Osteocyte (in vitro differentiated cells): ENCODE results near the gene CPA2. TPM values are rescaled to one million over a fixed set of nuclear protein-coding genes. Genes with fewer than 3 reads are reported as not detected.

Source experiments
- DNase-seq: peaks from one replicate; pipeline ENCODE4 v3.0.0; 2021; ENCODE audit warnings: mixed read lengths; ENCODE audit not compliant: unreplicated experiment; ENCODE audit errors: extremely low spot score
- H3K27ac Mint-ChIP-seq: one replicate; pipeline ENCODE4 v1.8.0; 2021; ENCODE audit warnings: mild to moderate bottlenecking, mixed read lengths; ENCODE audit not compliant: unreplicated experiment
- H3K27me3 Mint-ChIP-seq: one replicate; pipeline ENCODE4 v1.8.0; 2021; ENCODE audit warnings: mixed read lengths; ENCODE audit not compliant: unreplicated experiment
- H3K36me3 Mint-ChIP-seq: one replicate; pipeline ENCODE4 v1.8.0; 2021; ENCODE audit warnings: mixed read lengths; ENCODE audit not compliant: unreplicated experiment
- H3K4me1 Mint-ChIP-seq: one replicate; pipeline ENCODE4 v1.8.0; 2021; ENCODE audit warnings: mixed read lengths; ENCODE audit not compliant: unreplicated experiment
- H3K4me3 Mint-ChIP-seq: one replicate; pipeline ENCODE4 v1.8.0; 2021; ENCODE audit warnings: mild to moderate bottlenecking, moderate library complexity, mixed read lengths; ENCODE audit not compliant: unreplicated experiment
- H3K9me3 Mint-ChIP-seq: one replicate; pipeline ENCODE4 v1.8.0; 2021; ENCODE audit warnings: mixed read lengths; ENCODE audit not compliant: unreplicated experiment
- CTCF ChIP-seq: fragments of 200-600 bp; sonication (generic); IDR thresholded peaks from 2 replicates; pipeline ENCODE4 v1.5.0; 2021; ENCODE audit warnings: antibody characterized with exemption, mild to moderate bottlenecking, moderate library complexity
- total RNA-seq: library from RNA; stranded (reverse); gene quantifications from 2 replicates; pipeline ENCODE4 v1.2.1, GENCODE V29; 2021

The CPA2 gene
- total RNA-seq, 1 donor from 2014 or later = not detected

GRCh38 chr7:130277763-130278643 lies 11.3 kb downstream of the CPA2 start:
- Mint-ChIP-seq H3K27ac (peak overlapping the region; percentile 83), H3K4me1 (peaks cover 66% of the 10 kb centered on the region), H3K27me3 (no peaks in the 10 kb centered on the region), H3K36me3 (no peaks in the 10 kb centered on the region), H3K4me3 (no peak overlapping the region), H3K9me3 (no peaks in the 10 kb centered on the region)
- no peak for DNase-seq
- TF ChIP-seq CTCF = peak; percentile 62

GRCh38 chr7:130278860-130279259 lies 12.2 kb downstream of the CPA2 start:
- Mint-ChIP-seq H3K36me3 (no peaks in the 10 kb centered on the region), H3K27ac (peak overlapping the region; percentile 83), H3K9me3 (no peaks in the 10 kb centered on the region), H3K4me3 (no peak overlapping the region), H3K27me3 (no peaks in the 10 kb centered on the region), H3K4me1 (peaks cover 58% of the 10 kb centered on the region)
- DNase-seq = no peak
- TF ChIP-seq CTCF = no peak

GRCh38 chr7:130279286-130279685 lies 12.6 kb downstream of the CPA2 start:
- H3K4me1 Mint-ChIP-seq = peaks cover 54% of the 10 kb centered on the region
- peak overlapping the region; percentile 83 for H3K27ac Mint-ChIP-seq
- no peaks in the 10 kb centered on the region for H3K27me3 Mint-ChIP-seq
- no peaks in the 10 kb centered on the region for H3K36me3 Mint-ChIP-seq
- no peaks in the 10 kb centered on the region for H3K9me3 Mint-ChIP-seq
- H3K4me3 Mint-ChIP-seq = no peak overlapping the region
- no peak for DNase-seq
- no peak for TF ChIP-seq CTCF

GRCh38 chr7:130279906-130280305 lies 13.2 kb downstream of the CPA2 start:
- DNase-seq = no peak
- H3K4me1 Mint-ChIP-seq = peaks cover 49% of the 10 kb centered on the region
- TF ChIP-seq CTCF = no peak
- H3K9me3 Mint-ChIP-seq = no peaks in the 10 kb centered on the region
- no peak overlapping the region for H3K4me3 Mint-ChIP-seq
- H3K27ac Mint-ChIP-seq = no peak overlapping the region
- H3K27me3 Mint-ChIP-seq = no peaks in the 10 kb centered on the region
- no peaks in the 10 kb centered on the region for H3K36me3 Mint-ChIP-seq

GRCh38 chr7:130281260-130281659 lies 14.6 kb downstream of the CPA2 start:
- H3K27me3 Mint-ChIP-seq = no peaks in the 10 kb centered on the region
- no peak for DNase-seq
- no peaks in the 10 kb centered on the region for H3K9me3 Mint-ChIP-seq
- peaks cover 37% of the 10 kb centered on the region for H3K4me1 Mint-ChIP-seq
- no peak overlapping the region for H3K27ac Mint-ChIP-seq
- no peaks in the 10 kb centered on the region for H3K36me3 Mint-ChIP-seq
- TF ChIP-seq CTCF = no peak
- no peak overlapping the region for H3K4me3 Mint-ChIP-seq
